Effector CD8-positive, alpha-beta T cell (primary cell): Measurements from ENCODE around the gene CSNK2B.

ENCODE experiments used
- DNase-seq: peaks from one replicate; lab custom pipeline; 2025; lab: John Stamatoyannopoulos, UW

CSNK2B gene

DNA sequence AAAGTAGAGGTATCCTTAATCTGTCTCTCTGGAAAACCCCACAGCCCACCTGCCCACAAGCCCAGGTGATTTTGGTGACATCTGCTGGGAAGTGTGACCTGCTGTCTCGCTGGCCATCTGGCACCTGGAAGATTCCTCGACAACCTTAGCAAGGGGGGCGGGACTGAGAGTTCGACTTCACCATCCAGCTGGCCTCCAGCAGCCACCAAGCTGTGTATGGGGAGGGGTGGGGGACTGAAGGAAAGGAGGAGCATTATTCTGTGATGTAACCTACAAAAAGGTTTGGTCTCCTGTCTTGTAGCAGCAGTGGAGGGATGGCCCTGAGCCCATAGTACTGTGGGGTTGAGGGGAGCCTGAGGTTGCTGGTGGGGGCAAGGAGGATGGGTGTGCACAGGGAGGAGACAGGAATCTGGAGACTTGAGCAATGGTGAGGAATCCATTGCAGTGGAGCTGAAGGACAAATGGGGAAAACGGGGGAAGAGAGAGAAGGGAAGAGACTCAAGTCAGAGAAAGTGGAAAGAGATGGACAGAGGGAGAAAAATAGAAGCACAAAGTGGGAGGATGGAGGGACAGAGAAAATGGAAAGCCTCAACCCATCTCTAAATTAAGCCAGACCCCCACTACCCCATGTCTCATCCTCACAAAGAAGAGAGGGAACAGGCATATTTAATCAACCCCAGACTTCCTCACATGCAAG lies 44.8 kb downstream of the CSNK2B start:
- no peak for DNase-seq

DNA sequence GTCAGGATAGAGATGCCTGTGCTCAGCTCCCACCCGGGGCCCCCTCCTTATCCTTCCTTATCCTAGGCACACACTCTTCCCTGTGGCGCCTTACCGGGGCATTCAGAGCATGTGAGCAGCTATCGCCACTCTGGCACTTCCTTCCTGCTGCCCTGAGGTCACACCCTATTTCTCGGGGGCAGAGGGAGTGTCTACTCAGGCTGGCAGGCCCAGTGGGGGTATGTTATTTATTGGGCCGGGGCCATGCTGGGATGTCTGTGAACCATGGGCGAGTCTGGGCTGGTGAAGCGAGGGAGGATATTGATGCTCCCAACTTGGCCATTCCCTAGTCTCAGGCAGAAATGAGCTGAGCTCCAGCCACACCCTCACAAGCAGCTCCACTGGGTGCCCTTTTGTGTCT lies 45.4 kb downstream of the CSNK2B start:
- no peak for DNase-seq

DNA sequence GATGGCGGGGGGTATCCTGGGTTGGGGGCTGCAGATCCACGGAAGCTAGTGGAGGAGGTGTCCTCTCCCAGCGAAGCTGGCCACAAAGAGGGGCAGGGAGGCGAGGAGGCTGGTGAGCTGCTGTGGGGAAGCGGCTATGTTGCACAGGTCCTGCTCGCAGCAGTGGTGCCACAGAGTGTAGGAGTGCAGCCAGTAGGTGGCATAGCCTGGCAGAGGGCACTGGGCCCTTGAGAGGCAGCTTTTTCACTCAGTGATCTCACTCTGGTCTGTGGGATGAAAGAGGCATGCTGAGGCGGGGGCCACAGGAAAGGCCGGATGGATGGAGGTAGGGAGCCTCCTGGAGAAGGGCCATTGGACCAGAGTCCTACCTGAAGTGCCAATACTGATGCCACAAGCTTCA lies 46.4 kb downstream of the CSNK2B start:
- DNase-seq = no peak

DNA sequence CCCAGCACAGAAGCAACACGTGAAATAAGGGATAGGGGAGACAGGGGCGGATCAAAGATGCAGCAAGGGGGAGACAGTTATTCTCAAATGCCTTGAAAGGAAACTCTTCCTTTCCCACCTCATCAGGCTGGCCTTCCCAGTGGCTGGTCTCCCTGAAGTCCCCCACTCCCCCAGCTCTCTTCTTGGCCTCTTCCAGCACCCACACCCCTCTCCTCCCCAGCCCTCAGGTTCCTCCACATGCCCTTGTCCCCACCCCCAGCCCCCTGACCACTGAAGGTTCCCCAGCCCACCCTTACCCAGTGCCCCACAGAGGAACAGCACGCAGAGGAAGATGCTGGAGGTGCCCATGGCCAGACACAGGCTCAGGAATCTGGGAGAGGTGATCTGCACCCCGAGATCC lies 47.6 kb downstream of the CSNK2B start:
- DNase-seq = no peak

DNA sequence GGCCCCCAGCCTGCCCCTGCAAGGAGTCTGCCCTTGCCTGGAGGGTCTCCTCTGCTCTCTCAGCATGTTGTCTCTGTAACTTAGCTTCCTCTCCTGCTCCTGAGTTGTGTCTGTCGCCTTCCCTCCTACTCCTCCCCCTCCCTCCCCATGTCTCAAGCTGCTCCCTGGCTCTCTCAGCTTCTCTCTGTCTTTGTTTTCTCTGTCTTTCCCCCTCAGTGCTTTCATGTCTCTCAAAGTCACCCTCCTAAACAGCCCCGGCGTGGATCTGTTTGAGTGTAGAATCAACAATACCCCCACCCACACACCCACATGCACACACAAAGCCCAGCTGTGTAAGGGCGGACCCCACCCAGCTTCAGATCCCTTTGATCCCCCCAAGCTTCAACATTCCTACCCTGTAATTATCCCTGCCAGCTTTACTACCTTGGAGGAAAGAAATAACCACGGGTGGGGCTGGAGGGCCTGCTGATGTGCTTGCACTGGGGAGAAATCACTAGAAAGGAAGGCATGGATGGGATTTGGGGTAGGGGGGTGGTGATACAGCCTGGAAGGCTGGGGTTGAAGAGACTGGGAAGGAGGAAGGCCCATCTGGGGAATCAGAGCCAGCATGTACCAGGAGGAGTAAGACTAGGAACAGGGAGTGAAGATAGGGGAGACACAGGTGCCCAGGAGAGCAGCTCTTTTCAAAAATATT lies 48.3 kb downstream of the CSNK2B start:
- no peak for DNase-seq

DNA sequence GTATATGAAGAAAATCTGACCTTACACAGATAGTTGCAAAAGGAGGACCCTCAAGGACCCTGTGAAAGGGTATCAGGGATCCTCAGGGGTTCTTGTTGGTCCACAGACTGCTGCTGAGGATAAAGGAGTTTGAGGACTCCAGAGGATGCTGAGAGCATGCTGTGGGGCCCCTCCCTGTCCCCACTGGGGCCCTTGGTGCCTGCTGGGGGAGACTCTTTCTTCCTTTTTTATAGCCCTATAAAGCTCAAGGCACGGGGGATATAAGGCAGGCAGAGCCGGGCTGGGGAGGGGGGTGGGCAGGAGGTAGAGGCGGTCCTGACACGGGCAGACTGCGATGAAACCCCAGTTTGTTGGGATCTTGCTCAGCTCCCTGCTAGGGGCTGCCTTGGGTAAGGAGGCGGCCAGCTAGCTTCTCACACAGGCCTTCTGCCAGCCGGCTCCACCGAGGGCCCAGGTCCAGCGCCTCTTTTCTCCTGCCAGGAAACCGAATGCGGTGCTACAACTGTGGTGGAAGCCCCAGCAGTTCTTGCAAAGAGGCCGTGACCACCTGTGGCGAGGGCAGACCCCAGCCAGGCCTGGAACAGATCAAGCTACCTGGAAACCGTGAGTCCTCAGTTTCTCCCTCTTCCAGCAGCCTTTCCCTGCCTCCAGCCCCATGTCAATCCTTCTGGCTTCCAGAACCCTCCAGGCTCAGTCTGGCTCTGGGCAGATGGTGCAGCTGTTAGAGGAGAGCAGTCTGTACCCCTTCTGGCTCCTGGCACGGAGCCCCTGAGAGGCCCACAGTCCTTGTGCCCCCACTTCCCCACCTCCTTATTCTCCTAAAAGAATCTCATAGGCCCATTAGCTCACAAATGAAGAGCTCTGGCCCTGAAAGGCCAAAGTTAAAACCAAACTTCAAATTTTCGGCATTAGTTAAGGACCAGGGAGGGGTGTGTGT lies 49.4 kb downstream of the CSNK2B start, which contains the start of gene LY6G6D:
Gene LY6G6D (plus strand): TSS at position 327 of the 937 bp plus-strand sequence. CDS start 8 bp downstream, at position 335.
- DNase-seq = no peak

DNA sequence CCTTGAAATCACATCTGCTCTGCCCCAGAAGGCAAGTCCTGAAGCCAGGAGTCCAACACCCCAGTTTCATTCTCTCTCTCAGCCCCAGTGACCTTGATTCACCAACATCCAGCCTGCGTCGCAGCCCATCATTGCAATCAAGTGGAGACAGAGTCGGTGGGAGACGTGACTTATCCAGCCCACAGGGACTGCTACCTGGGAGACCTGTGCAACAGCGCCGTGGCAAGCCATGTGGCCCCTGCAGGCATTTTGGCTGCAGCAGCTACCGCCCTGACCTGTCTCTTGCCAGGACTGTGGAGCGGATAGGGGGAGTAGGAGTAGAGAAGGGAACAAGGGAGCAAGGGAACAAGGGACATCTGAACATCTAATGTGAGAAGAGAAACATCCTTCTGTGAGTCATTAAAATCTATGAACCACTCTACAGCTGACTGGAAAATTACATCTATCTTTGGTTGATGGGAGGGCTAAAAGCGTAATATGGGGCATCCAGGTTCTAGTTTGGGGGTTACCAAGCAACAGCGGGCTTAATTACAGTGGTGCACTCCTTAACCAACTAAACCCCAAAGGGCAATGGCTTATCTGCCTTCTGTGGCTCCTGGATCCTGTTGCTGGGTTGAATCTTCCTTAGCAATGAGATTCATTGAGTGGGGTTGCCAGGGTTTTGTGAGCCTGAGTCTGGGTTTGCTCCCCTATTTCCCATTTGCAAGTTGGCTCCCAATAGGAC lies 51.8 kb downstream of the CSNK2B start:
- DNase-seq = no peak

DNA sequence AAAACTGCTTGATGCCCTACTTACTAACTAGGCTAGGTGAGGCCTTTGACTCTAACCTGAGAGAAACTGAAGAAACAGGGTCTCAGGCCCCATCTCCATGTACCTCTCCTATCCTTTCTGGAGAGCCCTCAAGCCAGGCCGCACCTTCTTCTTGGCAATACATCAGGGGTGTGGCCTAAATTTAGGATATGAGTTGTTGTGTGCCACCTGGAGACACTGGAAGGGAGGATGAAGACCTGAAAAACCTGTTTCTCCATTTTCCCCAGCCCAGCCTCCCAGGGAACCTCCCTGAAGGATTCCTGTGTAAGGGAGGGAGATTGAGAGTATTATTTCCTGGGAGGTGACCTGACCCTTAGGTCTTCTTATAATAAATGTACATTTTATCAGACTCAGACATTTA lies 52.4 kb downstream of the CSNK2B start:
- no peak for DNase-seq

DNA sequence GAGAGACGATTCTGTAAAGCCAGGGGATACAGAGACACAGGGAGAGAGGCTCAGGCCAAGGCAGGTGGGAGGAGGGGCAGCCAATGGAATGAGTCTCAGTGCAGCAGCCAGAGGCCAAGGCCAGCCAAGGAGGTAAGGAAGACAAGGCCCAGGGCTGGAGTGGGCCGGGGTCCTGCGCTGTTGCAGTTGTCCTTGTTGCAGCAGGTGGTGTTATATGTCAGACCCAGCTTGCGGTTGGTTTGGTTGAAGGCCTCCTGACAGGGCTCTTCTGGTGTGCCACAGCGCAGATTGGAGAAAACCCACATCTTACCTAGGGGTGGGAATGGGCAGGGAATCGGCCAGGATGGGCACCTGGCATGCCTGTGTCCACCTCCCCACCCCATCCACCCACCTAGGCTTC lies 53.1 kb downstream of the CSNK2B start:
- DNase-seq = no peak
